Spleen (tissue), 11 donors: ENCODE data around the gene ARHGEF2. TPM values are rescaled to one million over a fixed set of nuclear protein-coding genes. Genes with fewer than 3 reads are reported as not detected.
"Not testable (repeated sequence)": the region's sequence is repeated elsewhere in the genome, so short reads cannot be mapped to it uniquely, and the experiment has no call there.

ENCODE experiments used
- DNase-seq: peaks from one replicate; pipeline ENCODE4 v3.0.0-alpha.2; 2020
- H3K27ac ChIP-seq, 8 donors: fragments of 200-600 bp; sonication (generic) in 7 of 8; 1 replicate in 4 of 8; 2 replicates in 4 of 8; pipeline versions ENCODE4 v1.5.0 to v1.8.0; 2016 to 2021; ENCODE audit warnings: inconsistent platforms in 4 of 8, mild to moderate bottlenecking in 4 of 8, moderate library complexity in 1 of 8
- H3K27me3 ChIP-seq, 7 donors: fragments of 200-600 bp; sonication (generic) in 6 of 7; replicated peaks in 1 of 7; 1 replicate in 4 of 7; 2 replicates in 3 of 7; pipeline versions ENCODE4 v1.5.0 to v1.8.0; 2016 to 2021; ENCODE audit warnings: inconsistent platforms in 3 of 7, mild to moderate bottlenecking in 1 of 7
- H3K36me3 ChIP-seq, 6 donors: fragments of 200-600 bp; sonication (generic) in 5 of 6; 1 replicate in 4 of 6; 2 replicates in 2 of 6; pipeline versions ENCODE4 v1.5.0 to v1.8.0; 2016 to 2021; ENCODE audit warnings: inconsistent platforms in 2 of 6
- H3K4me1 ChIP-seq, 6 donors: fragments of 200-600 bp; sonication (generic) in 5 of 6; 1 replicate in 3 of 6; 2 replicates in 3 of 6; pipeline versions ENCODE4 v1.5.0 to v1.8.0; 2016 to 2021; ENCODE audit warnings: inconsistent platforms in 3 of 6
- H3K4me3 ChIP-seq, 8 donors: fragments of 200-600 bp; sonication (generic) in 7 of 8; 1 replicate in 4 of 8; 2 replicates in 4 of 8; pipeline versions ENCODE4 v1.5.0 to v1.8.0; 2016 to 2021; ENCODE audit warnings: inconsistent platforms in 4 of 8, mild to moderate bottlenecking in 4 of 8, moderate library complexity in 2 of 8
- H3K9me3 ChIP-seq, 8 donors: fragments of 200-600 bp; sonication (generic) in 7 of 8; 1 replicate in 4 of 8; 2 replicates in 4 of 8; pipeline versions ENCODE4 v1.5.0 to v1.8.0; 2016 to 2021; ENCODE audit warnings: inconsistent platforms in 4 of 8
- CTCF ChIP-seq, 11 experiments: fragments of 200-600 bp in 7 of 11; fragments of 450-650 bp in 4 of 11; sonication (generic) in 4 of 11; IDR thresholded peaks in 8 of 11; conservative IDR thresholded peaks in 3 of 11; 1 replicate in 7 of 11; 2 replicates in 4 of 11; pipeline versions ENCODE4 v1.4.0 to v1.8.0; 2016 to 2021; ENCODE audit warnings: antibody characterized with exemption in 11 of 11, inconsistent platforms in 4 of 11, mild to moderate bottlenecking in 1 of 11
- POLR2A ChIP-seq, 3 donors: fragments of 450-650 bp; IDR thresholded peaks; one replicate each; pipeline ENCODE4 v1.5.1; 2017; ENCODE audit warnings: antibody characterized with exemption in 3 of 3, mild to moderate bottlenecking in 1 of 3
- POLR2AphosphoS5 ChIP-seq, 3 donors: sonication (generic); formaldehyde crosslinking; IDR thresholded peaks; one replicate each; pipeline ENCODE4 v1.5.1; 2017; ENCODE audit warnings: antibody characterized with exemption in 3 of 3
- WGBS, 5 donors: extraction: QIAGEN DNeasy Blood & Tissue Kit in 3 of 5; methylation state at CpG; one replicate each; pipeline versions ENCODE4 v1.1.5 to v1.1.7; 2013 to 2018; 5-methylcytosine and 5-hydroxymethylcytosine counted together
- intact Hi-C: fragments of 100-400 bp; cut with DNase I; formaldehyde crosslinking; loops from one replicate; pipeline ENCODE4 v1.15.0; 2023; ENCODE audit warnings: low total_unique reads
- polyA plus RNA-seq, 3 donors: library from polyadenylated mRNA; stranded (reverse); fragments of 200-250 nt; gene quantifications; one replicate each; pipeline ENCODE4 v1.2.1, GENCODE V29; 2013
- total RNA-seq, 7 donors: library from RNA; depleted of rRNA in 3 of 7; stranded (reverse); fragments of >200 nt in 3 of 7; fragmentation: NEBNext Ultra II Directional in 4 of 7; extraction: Animal tissue kit (Norgen Biotek cat#: 25700) in 4 of 7; gene quantifications; one replicate each; pipeline versions ENCODE4 v1.1.0 to v1.2.1, GENCODE V29; 2016 to 2021
- donor health status: healthy with polysubstance abuse.
- donor health status: DM: no; HTN: no; CAD: no; lungs with moderate emphysema.
- donor health status: DM: no; HTN: no; CAD: no.
- donor health status: Bipolar disorder and iron deficiency.
- donor health status: healthy.
- donor health status: DM: no; HTN: no; CAD: no.
- donor health status: DM: yes; HTN: yes; CAD: no.

Gene ARHGEF2
- total and polyA plus RNA-seq, 10 donors: 45.1 to 228 (median 167) TPM

- TF ChIP-seq POLR2AphosphoS5 (IDR thresholded peaks at IDR 0.05): no peak
- no peak for TF ChIP-seq POLR2A (IDR thresholded peaks at IDR 0.05)
- TF ChIP-seq CTCF (IDR thresholded peaks at IDR 0.05 in 8 of 11, conservative IDR thresholded peaks at IDR 0.05 in 3 of 11): no peak
- peak overlapping the region; percentile 60 to 93 (median 76) for H3K4me3 ChIP-seq
- WGBS, 5 donors: 2 to 5% (median 3%) methylated on average over 10 of the region's 10 CpGs
- peaks cover 0 to 49% (median 37%) of the 10 kb centered on the region in 6 donors for H3K36me3 ChIP-seq
- DNase-seq: peak; percentile 81
- no peaks in the 10 kb centered on the region for H3K27me3 ChIP-seq
- H3K27ac ChIP-seq: peak overlapping the region; percentile 90 to 95 (median 94)
- H3K9me3 ChIP-seq: no peaks in the 10 kb centered on the region
- intact Hi-C loops: no loop called here
- peaks cover 43 to 76% (median 60%) of the 10 kb centered on the region in 6 donors for H3K4me1 ChIP-seq
Measured at GRCh38 chr1:155933591-155934096, 44.7 kb downstream of the ARHGEF2 start.

GRCh38 chr1:155932487-155932886 lies 45.9 kb downstream of the ARHGEF2 start:
- intact Hi-C loops: no loop called here
- TF ChIP-seq POLR2A (IDR thresholded peaks at IDR 0.05) (no peak), CTCF (IDR thresholded peaks at IDR 0.05 in 8 of 11, conservative IDR thresholded peaks at IDR 0.05 in 3 of 11) (no peak), POLR2AphosphoS5 (IDR thresholded peaks at IDR 0.05) (no peak)
- DNase-seq: no peak
- H3K36me3 ChIP-seq: peaks cover 0 to 61% (median 47%) of the 10 kb centered on the region in 6 donors
- peak overlapping the region in 4 of 8 donors; percentile 6 to 93 (median 75) for H3K4me3 ChIP-seq
- no peaks in the 10 kb centered on the region for H3K27me3 ChIP-seq
- peaks cover 37 to 70% (median 52%) of the 10 kb centered on the region in 6 donors for H3K4me1 ChIP-seq
- 81 to 86% (median 85%) methylated on average over 5 of the region's 5 CpGs for WGBS, 5 donors
- H3K9me3 ChIP-seq: no peaks in the 10 kb centered on the region
- H3K27ac ChIP-seq: no peak overlapping the region

GRCh38 chr1:155932081-155932480 lies 46.3 kb downstream of the ARHGEF2 start:
- H3K4me3 ChIP-seq: peak overlapping the region in 3 of 8 donors; percentile 6 to 31 (median 21)
- peaks cover 0 to 65% (median 51%) of the 10 kb centered on the region in 6 donors for H3K36me3 ChIP-seq
- intact Hi-C loops: no loop called here
- H3K27ac ChIP-seq: no peak overlapping the region
- H3K9me3 ChIP-seq: no peaks in the 10 kb centered on the region
- WGBS, 5 donors: 38 to 80% (median 64%) methylated on average over 1 of the region's 1 CpG
- peaks cover 37 to 68% (median 52%) of the 10 kb centered on the region in 6 donors for H3K4me1 ChIP-seq
- no peak for DNase-seq
- TF ChIP-seq CTCF (IDR thresholded peaks at IDR 0.05 in 8 of 11, conservative IDR thresholded peaks at IDR 0.05 in 3 of 11) (no peak), POLR2AphosphoS5 (IDR thresholded peaks at IDR 0.05) (no peak), POLR2A (IDR thresholded peaks at IDR 0.05) (no peak)
- H3K27me3 ChIP-seq: no peaks in the 10 kb centered on the region

- TF ChIP-seq POLR2A (IDR thresholded peaks at IDR 0.05): no peak
- no peaks in the 10 kb centered on the region for H3K9me3 ChIP-seq
- intact Hi-C loops: no loop called here
- peak; percentile 39 for DNase-seq
- peaks cover 0 to 71% (median 57%) of the 10 kb centered on the region in 6 donors for H3K36me3 ChIP-seq
- H3K27ac ChIP-seq: peak overlapping the region in 1 of 8 donors; percentile 28
- H3K27me3 ChIP-seq: no peaks in the 10 kb centered on the region
- H3K4me3 ChIP-seq: peak overlapping the region in 4 of 8 donors; percentile 3 to 31 (median 16)
- 66 to 92% (median 80%) methylated on average over 7 of the region's 7 CpGs for WGBS, 5 donors
- peaks cover 37 to 68% (median 52%) of the 10 kb centered on the region in 6 donors for H3K4me1 ChIP-seq
Measured at GRCh38 chr1:155931332-155932038, 46.9 kb downstream of the ARHGEF2 start.

- Histone ChIP-seq H3K27ac (peak overlapping the region in 1 of 8 donors; percentile 28), H3K4me1 (peaks cover 37 to 68% (median 52%) of the 10 kb centered on the region in 6 donors), H3K4me3 (peak overlapping the region in 2 of 8 donors; percentile 21 to 31), H3K36me3 (peaks cover 3 to 78% (median 65%) of the 10 kb centered on the region in 6 donors)
- H3K27me3 ChIP-seq, intact Hi-C loops, H3K9me3 ChIP-seq: not testable (repeated sequence)
- WGBS, 5 donors: 80 to 90% (median 85%) methylated on average over 10 of the region's 10 CpGs
- peak; percentile 16 for DNase-seq
Measured at GRCh38 chr1:155930725-155931124, 47.6 kb downstream of the ARHGEF2 start.
